ENCODE data around the gene IL13. TPM values are rescaled to one million over a fixed set of nuclear protein-coding genes. Genes with fewer than 3 reads are reported as not detected.

IL13 gene
- total and polyA plus RNA-seq, 2 donors from 2014 or later = not detected

DNA sequence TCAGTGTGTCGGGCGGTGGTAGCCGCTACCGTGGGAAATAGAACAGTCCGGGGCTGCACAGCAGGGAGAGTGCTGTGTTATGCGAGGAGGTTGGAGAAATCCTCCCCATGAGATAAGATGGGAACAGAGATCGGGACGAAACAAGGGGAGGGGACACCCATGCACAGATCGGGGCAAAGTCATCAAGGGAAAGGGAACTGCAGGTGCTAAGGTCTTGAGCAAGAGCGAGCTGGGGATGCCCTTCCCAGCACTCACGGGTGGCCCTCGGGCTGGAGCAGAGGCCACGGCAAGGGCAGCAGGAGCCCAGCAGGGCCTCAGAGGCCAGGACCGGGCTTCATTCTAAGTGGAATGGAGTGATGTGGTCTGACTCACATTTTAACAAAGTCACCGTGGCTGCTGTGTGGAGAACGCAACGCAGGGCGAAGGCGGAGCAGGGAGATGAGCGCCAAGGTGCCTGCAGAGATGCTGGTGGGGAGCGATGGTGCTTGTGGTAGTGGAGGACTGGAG is 7.7 kb downstream of the IL13 start:
- H3K9ac ChIP-seq (ENCODE audit: low read length in 3 of 3) = no peak overlapping the region
- H3K36me3 ChIP-seq (ENCODE audit: control insufficient read depth in 2 of 3, insufficient read depth in 3 of 3, low read length in 3 of 3) = no peaks in the 10 kb centered on the region
- TF ChIP-seq, protein P1, sequence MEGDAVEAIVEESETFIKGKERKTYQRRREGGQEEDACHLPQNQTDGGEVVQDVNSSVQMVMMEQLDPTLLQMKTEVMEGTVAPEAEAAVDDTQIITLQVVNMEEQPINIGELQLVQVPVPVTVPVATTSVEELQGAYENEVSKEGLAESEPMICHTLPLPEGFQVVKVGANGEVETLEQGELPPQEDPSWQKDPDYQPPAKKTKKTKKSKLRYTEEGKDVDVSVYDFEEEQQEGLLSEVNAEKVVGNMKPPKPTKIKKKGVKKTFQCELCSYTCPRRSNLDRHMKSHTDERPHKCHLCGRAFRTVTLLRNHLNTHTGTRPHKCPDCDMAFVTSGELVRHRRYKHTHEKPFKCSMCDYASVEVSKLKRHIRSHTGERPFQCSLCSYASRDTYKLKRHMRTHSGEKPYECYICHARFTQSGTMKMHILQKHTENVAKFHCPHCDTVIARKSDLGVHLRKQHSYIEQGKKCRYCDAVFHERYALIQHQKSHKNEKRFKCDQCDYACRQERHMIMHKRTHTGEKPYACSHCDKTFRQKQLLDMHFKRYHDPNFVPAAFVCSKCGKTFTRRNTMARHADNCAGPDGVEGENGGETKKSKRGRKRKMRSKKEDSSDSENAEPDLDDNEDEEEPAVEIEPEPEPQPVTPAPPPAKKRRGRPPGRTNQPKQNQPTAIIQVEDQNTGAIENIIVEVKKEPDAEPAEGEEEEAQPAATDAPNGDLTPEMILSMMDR (IDR thresholded peaks at IDR 0.05; ENCODE audit: borderline replicate concordance, extremely low read depth, insufficient read depth) = no peak
- H3K9me3 ChIP-seq (ENCODE audit: control insufficient read depth in 2 of 3, insufficient read depth in 1 of 3, low read length in 3 of 3) = no peaks in the 10 kb centered on the region
- no peaks in the 10 kb centered on the region for H3K27me3 ChIP-seq (ENCODE audit: control insufficient read depth, insufficient read depth, low read length)
- no peak overlapping the region for H3K27ac ChIP-seq (ENCODE audit: low read depth in 2 of 2, low read length in 2 of 2)
- no peaks in the 10 kb centered on the region for H3K4me1 ChIP-seq (ENCODE audit: control insufficient read depth in 2 of 3, insufficient read depth in 2 of 3, low read depth in 1 of 3, low read length in 3 of 3)
- H3K4me3 ChIP-seq (ENCODE audit: low read length in 3 of 3) = no peak overlapping the region
- FAIRE-seq (no peak), DNase-seq (no peak)
- intact Hi-C loops (cut with DNase I) = no loop called here

- intact Hi-C loops (cut with DNase I) = no loop called here
- H3K36me3 ChIP-seq (ENCODE audit: control insufficient read depth in 2 of 3, insufficient read depth in 3 of 3, low read length in 3 of 3) = no peaks in the 10 kb centered on the region
- H3K27ac ChIP-seq (ENCODE audit: low read depth in 2 of 2, low read length in 2 of 2) = no peak overlapping the region
- H3K9ac ChIP-seq (ENCODE audit: low read length in 3 of 3) = no peak overlapping the region
- no peaks in the 10 kb centered on the region for H3K27me3 ChIP-seq (ENCODE audit: control insufficient read depth, insufficient read depth, low read length)
- no peaks in the 10 kb centered on the region for H3K4me1 ChIP-seq (ENCODE audit: control insufficient read depth in 2 of 3, insufficient read depth in 2 of 3, low read depth in 1 of 3, low read length in 3 of 3)
- no peaks in the 10 kb centered on the region for H3K9me3 ChIP-seq (ENCODE audit: control insufficient read depth in 2 of 3, insufficient read depth in 1 of 3, low read length in 3 of 3)
- DNase-seq (no peak), FAIRE-seq (no peak)
- TF ChIP-seq, protein P1 (IDR thresholded peaks at IDR 0.05; ENCODE audit: borderline replicate concordance, extremely low read depth, insufficient read depth) = no peak
- H3K4me3 ChIP-seq (ENCODE audit: low read length in 3 of 3) = no peak overlapping the region
Observed at GRCh38 chr5:132666310-132667123, 8.5 kb downstream of the IL13 start.

DNA sequence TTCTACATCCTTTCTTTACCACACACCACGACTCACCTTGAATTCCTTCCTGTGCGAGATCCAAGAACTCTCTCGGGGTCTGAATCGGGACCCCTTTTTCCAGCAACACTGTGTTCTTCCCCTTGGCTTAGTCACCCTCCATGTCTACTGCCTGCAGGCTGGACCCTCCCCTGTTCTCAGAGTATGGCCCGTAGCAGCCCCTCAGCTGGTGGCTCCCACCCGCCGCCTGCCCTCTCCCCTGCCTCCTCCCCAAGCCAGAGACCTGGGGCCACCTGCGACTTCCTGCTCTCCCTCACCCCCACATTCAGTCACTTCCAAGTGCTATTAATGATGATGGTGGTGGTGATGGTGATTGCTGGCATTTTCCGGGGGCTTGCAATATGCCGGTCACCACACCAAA is 9.3 kb downstream of the IL13 start:
- Histone ChIP-seq H3K9me3 (ENCODE audit: control insufficient read depth in 2 of 3, insufficient read depth in 1 of 3, low read length in 3 of 3) (no peaks in the 10 kb centered on the region), H3K9ac (ENCODE audit: low read length in 3 of 3) (no peak overlapping the region), H3K4me3 (ENCODE audit: low read length in 3 of 3) (no peak overlapping the region), H3K27ac (ENCODE audit: low read depth in 2 of 2, low read length in 2 of 2) (no peak overlapping the region), H3K4me1 (ENCODE audit: control insufficient read depth in 2 of 3, insufficient read depth in 2 of 3, low read depth in 1 of 3, low read length in 3 of 3) (no peaks in the 10 kb centered on the region), H3K36me3 (ENCODE audit: control insufficient read depth in 2 of 3, insufficient read depth in 3 of 3, low read length in 3 of 3) (no peaks in the 10 kb centered on the region), H3K27me3 (ENCODE audit: control insufficient read depth, insufficient read depth, low read length) (no peaks in the 10 kb centered on the region)
- TF ChIP-seq, protein P1 (IDR thresholded peaks at IDR 0.05; ENCODE audit: borderline replicate concordance, extremely low read depth, insufficient read depth) = no peak
- intact Hi-C loops (cut with DNase I) = no loop called here
- no peak for FAIRE-seq
- no peak for DNase-seq

Measured in kidney (tissue), 14 donors.